Body of pancreas (tissue), 4 donors: ENCODE measurements around the gene DNAH6. TPM values are rescaled to one million over a fixed set of nuclear protein-coding genes. Genes with fewer than 3 reads are reported as not detected.
A peak's percentile ranks its signal among the peaks of the same experiment; 100 is the strongest.

Source experiments
- ATAC-seq: fragments of 150-250 bp; one replicate; pipeline ENCODE4 v1.9.1; 2016
- DNase-seq, 4 donors: peaks; one replicate each; pipeline ENCODE4 v3.0.0-alpha.2; 2019
- H3K27ac ChIP-seq, 4 donors: fragments of 200-600 bp; sonication (generic); 1 replicate in 3 of 4; 2 replicates in 1 of 4; pipeline versions ENCODE4 v1.5.1 to v1.6.1; 2016 to 2019; ENCODE audit warnings: mild to moderate bottlenecking in 1 of 4, mixed read lengths in 1 of 4, moderate library complexity in 1 of 4
- H3K27me3 ChIP-seq, 2 donors: fragments of 200-600 bp; sonication (generic); one replicate each; pipeline ENCODE4 v1.6.0; 2016; ENCODE audit warnings: mild to moderate bottlenecking in 1 of 2
- H3K36me3 ChIP-seq, 2 donors: fragments of 200-600 bp; sonication (generic); replicated peaks in 1 of 2; 2 replicates each; pipeline ENCODE4 v1.5.1; 2016; ENCODE audit warnings: low read depth in 2 of 2; ENCODE audit not compliant: insufficient read depth in 1 of 2
- H3K4me1 ChIP-seq: fragments of 200-600 bp; sonication (generic); one replicate; pipeline ENCODE4 v1.6.0; 2016
- H3K4me3 ChIP-seq, 2 donors: fragments of 200-600 bp; sonication (generic); 1 replicate in 1 of 2; 2 replicates in 1 of 2; pipeline ENCODE4 v1.5.1; 2016 to 2019
- H3K9me3 ChIP-seq, 3 donors: fragments of 200-600 bp; sonication (generic); 1 replicate in 2 of 3; 2 replicates in 1 of 3; pipeline ENCODE4 v1.5.1; 2016
- CTCF ChIP-seq, 7 experiments: fragments of 450-650 bp in 4 of 7; fragments of 200-600 bp in 3 of 7; sonication (generic) in 3 of 7; IDR thresholded peaks; one replicate each; pipeline ENCODE4 v1.5.1; 2016 to 2019; ENCODE audit warnings: antibody characterized with exemption in 7 of 7
- POLR2A ChIP-seq, 3 donors: fragments of 450-650 bp; IDR thresholded peaks; one replicate each; pipeline ENCODE4 v1.6.1; 2016; ENCODE audit warnings: antibody characterized with exemption in 3 of 3, mild to moderate bottlenecking in 2 of 3
- WGBS, 2 donors: methylation state at CpG; one replicate each; pipeline ENCODE4 v1.1.5; 2017; 5-methylcytosine and 5-hydroxymethylcytosine counted together
- intact Hi-C: fragments of 100-400 bp; cut with DNase I; formaldehyde crosslinking; loops from one replicate; pipeline ENCODE4 v1.15.1; 2023
- total RNA-seq, 2 donors: library from RNA; depleted of rRNA; stranded (reverse); fragments of >200 nt; gene quantifications; one replicate each; pipeline ENCODE4 v1.1.0, GENCODE V29; 2016

The DNAH6 gene
- total RNA-seq, 2 donors from 2014 or later, result 1.3 to 2.6 TPM

DNA sequence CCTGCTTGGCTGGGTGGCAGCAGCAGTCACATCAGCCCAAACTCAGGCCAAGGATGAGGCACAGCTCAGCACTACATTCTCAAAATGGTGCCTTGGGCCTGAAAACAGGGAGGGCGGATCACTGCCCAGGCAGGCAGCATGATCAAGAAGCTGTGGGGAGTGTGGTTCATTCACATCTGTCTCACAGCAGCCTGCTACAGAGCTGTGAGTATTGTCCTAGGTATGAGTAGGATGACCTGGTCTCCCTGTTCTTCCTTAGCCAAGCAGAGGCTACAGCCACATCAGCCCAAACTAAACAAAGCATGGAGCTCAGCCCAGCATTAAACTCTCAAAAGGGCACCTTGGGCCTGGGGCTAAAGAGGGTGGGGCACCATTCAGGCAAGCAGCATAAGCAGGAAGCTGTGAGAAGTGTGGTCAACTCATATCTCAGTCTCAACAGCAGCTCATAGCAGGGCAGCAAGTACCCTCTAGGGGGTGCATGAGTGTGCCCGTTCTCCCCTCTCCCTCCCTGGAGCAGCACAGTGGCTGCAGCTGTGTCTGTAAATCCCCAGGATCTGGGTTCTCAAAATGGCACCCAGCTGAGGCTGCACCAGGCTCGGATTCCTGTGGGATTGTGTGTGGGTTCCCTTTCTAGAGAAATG, 225.0 kb downstream of the DNAH6 start:
- H3K27ac ChIP-seq, result no peak overlapping the region
- DNase-seq (peak in 1 of 4 donors; percentile 5), ATAC-seq (no peak)
- H3K27me3 ChIP-seq, result no peaks in the 10 kb centered on the region
- 75 to 77% methylated on average over 1 to 3 of the region's 3 CpGs for WGBS, 2 donors
- no peak overlapping the region for H3K4me3 ChIP-seq
- intact Hi-C loops, result no loop called here
- H3K9me3 ChIP-seq, result no peaks in the 10 kb centered on the region
- H3K4me1 ChIP-seq, result no peaks in the 10 kb centered on the region
- H3K36me3 ChIP-seq, result no peaks in the 10 kb centered on the region
- TF ChIP-seq CTCF (IDR thresholded peaks at IDR 0.05) (no peak), POLR2A (IDR thresholded peaks at IDR 0.05) (no peak)

DNA sequence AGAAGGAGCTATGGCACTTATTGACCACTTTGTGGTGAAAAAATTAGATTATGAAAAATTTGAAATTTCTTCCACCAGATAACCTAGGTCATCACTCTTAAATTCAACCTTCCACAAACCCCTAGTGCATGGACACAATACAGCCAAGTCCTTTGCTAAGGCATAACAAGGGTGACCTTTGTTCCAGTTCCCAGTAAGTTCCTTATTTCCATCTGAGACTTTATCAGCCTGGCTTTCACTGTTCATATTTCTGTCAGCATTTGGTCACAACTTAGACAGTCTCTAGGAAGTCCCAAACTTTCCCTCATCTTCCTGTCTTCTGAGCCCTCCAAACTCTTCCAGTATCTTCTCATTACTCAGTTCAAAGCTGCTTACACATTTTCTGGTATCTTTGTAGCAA, 232.0 kb downstream of the DNAH6 start:
- Histone ChIP-seq H3K27me3 (no peaks in the 10 kb centered on the region), H3K4me1 (no peaks in the 10 kb centered on the region), H3K4me3 (no peak overlapping the region), H3K27ac (no peak overlapping the region), H3K36me3 (no peaks in the 10 kb centered on the region), H3K9me3 (no peaks in the 10 kb centered on the region)
- ATAC-seq (no peak), DNase-seq (no peak)
- TF ChIP-seq POLR2A (IDR thresholded peaks at IDR 0.05), result no peak
- TF ChIP-seq CTCF (IDR thresholded peaks at IDR 0.05), result no peak
- intact Hi-C loops, result no loop called here

DNA sequence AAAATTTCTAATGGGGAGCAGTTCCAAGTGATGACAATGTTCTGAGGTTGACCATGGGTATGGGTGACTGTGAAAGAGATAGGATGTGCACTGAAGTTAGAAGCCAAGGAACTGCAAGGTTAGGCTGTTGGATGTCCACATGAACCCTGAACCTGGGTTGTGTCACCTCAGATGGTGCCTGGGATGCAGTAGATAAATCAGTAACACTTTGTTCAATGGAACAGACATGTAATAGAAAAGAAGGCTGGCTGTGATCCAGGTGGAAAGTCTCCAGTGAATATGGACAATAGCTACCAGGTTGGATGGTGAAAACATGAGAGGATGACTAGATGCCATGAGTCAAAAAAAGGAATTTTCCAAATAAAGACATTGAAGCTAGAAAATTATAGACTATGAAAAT, 233.1 kb downstream of the DNAH6 start:
- ATAC-seq (no peak), DNase-seq (no peak)
- TF ChIP-seq CTCF (IDR thresholded peaks at IDR 0.05) (no peak), POLR2A (IDR thresholded peaks at IDR 0.05) (no peak)
- no peaks in the 10 kb centered on the region for H3K27me3 ChIP-seq
- H3K4me3 ChIP-seq, result no peak overlapping the region
- intact Hi-C loops, result no loop called here
- H3K9me3 ChIP-seq, result no peaks in the 10 kb centered on the region
- H3K4me1 ChIP-seq, result peaks cover 2% of the 10 kb centered on the region
- H3K36me3 ChIP-seq, result no peaks in the 10 kb centered on the region
- H3K27ac ChIP-seq, result no peak overlapping the region

- TF ChIP-seq CTCF (IDR thresholded peaks at IDR 0.05), result no peak
- no peak for TF ChIP-seq POLR2A (IDR thresholded peaks at IDR 0.05)
- Histone ChIP-seq H3K9me3 (no peaks in the 10 kb centered on the region), H3K27me3 (no peaks in the 10 kb centered on the region), H3K4me3 (no peak overlapping the region), H3K27ac (no peak overlapping the region), H3K4me1 (peaks cover 4% of the 10 kb centered on the region), H3K36me3 (no peaks in the 10 kb centered on the region)
- ATAC-seq (no peak), DNase-seq (no peak)
- intact Hi-C loops, result no loop called here
- WGBS, 2 donors, result 75 to 81% methylated on average over 1 of the region's 1 CpG
These were observed 238.8 kb downstream of the DNAH6 start for GRCh38 chr2:84755096-84755495.

GRCh38 chr2:84757648-84758047, 241.3 kb downstream of the DNAH6 start:
- Histone ChIP-seq H3K4me1 (peaks cover 4% of the 10 kb centered on the region), H3K4me3 (no peak overlapping the region), H3K9me3 (no peaks in the 10 kb centered on the region), H3K27ac (no peak overlapping the region), H3K27me3 (no peaks in the 10 kb centered on the region), H3K36me3 (no peaks in the 10 kb centered on the region)
- TF ChIP-seq POLR2A (IDR thresholded peaks at IDR 0.05), result no peak
- TF ChIP-seq CTCF (IDR thresholded peaks at IDR 0.05), result no peak
- intact Hi-C loops, result no loop called here
- ATAC-seq (no peak), DNase-seq (no peak)
- 77 to 84% methylated on average over 3 of the region's 3 CpGs for WGBS, 2 donors
